ENCODE measurements around the gene NLRP13. TPM values are rescaled to one million over a fixed set of nuclear protein-coding genes. Genes with fewer than 3 reads are reported as not detected.

NLRP13 gene
- total and polyA plus RNA-seq, 2 of the 4 experiments (the other 2 are of a cell fraction) = not detected

DNA sequence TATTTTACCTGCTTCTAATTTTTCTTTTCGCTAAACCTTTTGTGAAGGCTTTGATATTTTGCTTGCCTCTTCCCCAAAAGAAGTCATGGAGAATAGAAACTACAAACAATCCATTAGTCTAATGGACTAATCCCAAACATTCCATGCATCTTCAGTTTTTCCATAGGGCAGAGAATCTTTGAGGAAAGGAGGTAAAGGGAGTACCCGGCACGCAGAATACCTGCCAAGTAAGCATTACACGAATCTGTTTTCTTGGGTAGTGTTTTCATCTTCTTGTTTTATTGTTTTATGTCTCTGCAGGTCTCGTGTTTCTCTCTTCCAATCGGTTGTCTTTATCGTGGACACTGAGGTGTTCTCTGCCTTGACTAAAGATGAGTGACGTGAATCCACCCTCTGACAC, 15.4 kb upstream of the NLRP13 start, which contains the start of gene NLRP8:
NLRP8 (plus strand) TSS at position 301 of the 400 bp plus-strand sequence.
- H2BK120ac ChIP-seq (ENCODE audit: low read depth, low read length) = no peak within 1 kb of the TSS
- no peak within 1 kb of the TSS for H3K9ac ChIP-seq (ENCODE audit: low read depth, low read length)
- H3K9me3 ChIP-seq (ENCODE audit: control insufficient read depth, insufficient read depth, low read length) = peaks cover 22% of the 10 kb centered on the region
- H3K9me1 ChIP-seq (ENCODE audit: insufficient read depth, low read length) = no peaks in the 10 kb centered on the region
- no peak within 1 kb of the TSS for H2BK15ac ChIP-seq (ENCODE audit: low read depth, low read length)
- in situ Hi-C loops (cut with MboI; ENCODE audit: low sequenced_read_pairs) = no loop called here
- no peaks in the 10 kb centered on the region for H3K4me1 ChIP-seq (ENCODE audit: control insufficient read depth, insufficient read depth, low read length)
- H3K4me3 ChIP-seq (ENCODE audit: insufficient read depth, low read depth, low read length) = no peak within 1 kb of the TSS
- no peak within 1 kb of the TSS for H4K5ac ChIP-seq (ENCODE audit: low read depth, low read length)
- H2BK20ac ChIP-seq (ENCODE audit: low read depth, low read length) = no peak within 1 kb of the TSS
- H2BK5ac ChIP-seq (ENCODE audit: low read depth, low read length, poor library complexity, severe bottlenecking) = no peak within 1 kb of the TSS
- no peak within 1 kb of the TSS for H3K18ac ChIP-seq (ENCODE audit: low read depth, low read length)
- ATAC-seq (ENCODE audit: low read depth) (no peak), DNase-seq (no peak)
- no peaks in the 10 kb centered on the region for H3K36me3 ChIP-seq (ENCODE audit: control insufficient read depth, insufficient read depth, low read length)
- ChIA-PET POLR2A (ENCODE audit: unreplicated experiment) (no interaction called here), CTCF (no interaction called here)
- dilution Hi-C loops (cut with HindIII; ENCODE audit: low sequenced_read_pairs, unreplicated experiment) = no loop called here
- no peak within 1 kb of the TSS for H4K91ac ChIP-seq (ENCODE audit: insufficient read depth, low read depth, low read length)
- no TSS peak for BruUV-seq (replicated peaks)
- no peak within 1 kb of the TSS for H4K8ac ChIP-seq (ENCODE audit: low read depth in 2 of 2, low read length in 2 of 2)
- intact Hi-C loops (cut with micrococcal nuclease) = no loop called here
- H3K4ac ChIP-seq (ENCODE audit: low read depth, low read length) = no peak within 1 kb of the TSS
- no peak within 1 kb of the TSS for H2AK9ac ChIP-seq (replicated peaks; ENCODE audit: low read depth, low read length, poor library complexity)
- H2AFZ ChIP-seq (replicated peaks; ENCODE audit: low read length, poor library complexity) = no peak within 1 kb of the TSS
- no peaks in the 10 kb centered on the region for H3K79me1 ChIP-seq (ENCODE audit: low read depth in 1 of 2, low read length in 2 of 2)
- H3K27me3 ChIP-seq (ENCODE audit: control insufficient read depth, insufficient read depth, low read length) = no peaks in the 10 kb centered on the region
- H3K4me2 ChIP-seq (ENCODE audit: low read depth, low read length) = no peak within 1 kb of the TSS
- no peak within 1 kb of the TSS for H3K14ac ChIP-seq (replicated peaks; ENCODE audit: low read depth, low read length)
- H3K56ac ChIP-seq (ENCODE audit: extremely low read depth, insufficient read depth, low read length) = no peak within 1 kb of the TSS
- no peak for TF ChIP-seq NFE2L2 (IDR thresholded peaks at IDR 0.05; ENCODE audit: low read depth, low read length)
- H2AK5ac ChIP-seq (ENCODE audit: low read depth, low read length) = no peak within 1 kb of the TSS
- no peak within 1 kb of the TSS for H3K23ac ChIP-seq (ENCODE audit: low read depth, low read length)
- H3K27ac ChIP-seq (ENCODE audit: insufficient read depth, low read length) = no peak within 1 kb of the TSS
- WGBS, 2 experiments (ENCODE audit: extremely low coverage in 2 of 2, insufficient read length in 1 of 2) = no CpG with 5 or more reads among the region's 8 CpGs
- no peaks in the 10 kb centered on the region for H4K20me1 ChIP-seq (ENCODE audit: insufficient read depth, low read length)
